SIG-M5 (cell line): Measurements from ENCODE around the gene CD55.

ENCODE experiments used
- DNase-seq: peaks from one replicate; lab custom pipeline; 2025; lab: John Stamatoyannopoulos, UW

Gene CD55

GRCh38 chr1:207362962-207363860, 41.7 kb downstream of the CD55 start:
- no peak for DNase-seq

GRCh38 chr1:207363871-207364270, 42.4 kb downstream of the CD55 start:
- DNase-seq = no peak

- DNase-seq = no peak
Observed at GRCh38 chr1:207364614-207365013, 43.1 kb downstream of the CD55 start.

DNA sequence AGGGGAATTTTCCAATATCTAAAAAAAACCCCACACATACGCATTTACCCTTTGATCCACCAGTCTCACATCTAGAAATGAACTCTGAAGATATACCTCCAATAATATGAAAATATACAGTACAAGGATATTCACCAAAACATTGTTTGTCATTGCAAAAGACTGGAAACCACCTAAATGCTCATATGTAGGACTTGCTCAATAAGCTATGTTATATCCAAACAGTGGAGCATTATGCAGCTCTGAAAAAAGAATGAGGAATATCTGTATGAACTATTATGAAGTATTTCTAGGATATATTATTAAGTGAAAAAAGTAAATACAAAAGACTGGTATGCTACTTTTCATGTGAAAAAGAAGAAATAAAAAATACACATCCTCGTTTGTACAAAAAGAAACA, 43.6 kb downstream of the CD55 start:
- DNase-seq = no peak

GRCh38 chr1:207366022-207366421, 44.5 kb downstream of the CD55 start:
- DNase-seq = no peak

GRCh38 chr1:207388721-207389120, 67.2 kb downstream of the CD55 start:
- DNase-seq = no peak

DNA sequence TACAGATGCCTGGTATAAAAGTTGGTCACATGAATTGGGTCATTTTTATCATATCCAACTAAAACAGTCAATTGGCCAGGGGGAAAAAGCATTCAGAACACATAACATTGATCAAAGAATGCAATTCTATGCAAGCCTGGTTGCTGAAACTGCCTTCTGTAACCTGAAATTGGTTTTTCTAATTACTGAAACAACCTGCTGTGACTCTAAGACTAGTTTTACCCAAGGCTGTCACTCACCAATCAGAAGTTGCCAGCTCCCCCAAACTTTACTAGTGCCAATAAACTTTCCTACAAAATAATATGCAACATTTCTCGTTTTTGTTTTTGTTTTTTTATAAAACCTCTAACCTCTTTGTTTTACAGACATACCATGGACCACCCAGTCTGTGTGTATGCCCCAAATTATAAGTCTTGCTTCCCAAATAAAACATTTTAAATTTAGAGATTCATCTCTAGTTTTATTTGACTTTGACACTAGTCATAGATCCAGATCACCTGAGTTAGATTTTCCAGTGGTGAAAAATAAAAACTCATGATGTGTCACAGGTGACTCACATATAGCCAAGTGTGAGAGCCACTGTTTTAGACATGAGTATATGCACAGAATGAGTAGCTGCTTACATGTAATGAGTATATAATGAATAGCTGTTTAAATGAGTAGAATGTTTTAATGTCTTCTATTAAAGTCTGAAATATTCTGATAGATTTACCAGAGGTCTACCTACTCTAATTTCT, 68.4 kb downstream of the CD55 start:
- DNase-seq = no peak

DNA sequence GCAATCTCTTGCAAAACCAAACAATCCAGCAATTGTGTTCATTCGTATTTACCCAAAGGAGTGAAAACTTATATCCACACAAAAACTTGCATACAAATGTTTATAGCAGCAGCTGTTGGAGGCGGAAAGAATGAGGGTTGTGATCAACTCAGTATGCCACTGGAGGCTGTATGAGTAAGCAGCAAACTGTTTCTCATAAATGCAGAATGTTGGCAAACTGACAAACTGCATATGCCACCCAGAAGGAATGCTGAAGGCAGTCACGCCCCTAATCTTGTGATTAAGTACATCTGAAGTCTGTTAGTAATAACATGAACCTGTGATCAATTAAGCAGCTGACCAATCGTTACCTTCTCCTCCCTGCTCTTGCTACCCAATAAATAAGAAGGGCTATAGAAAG, 72.1 kb downstream of the CD55 start:
- DNase-seq = no peak

DNA sequence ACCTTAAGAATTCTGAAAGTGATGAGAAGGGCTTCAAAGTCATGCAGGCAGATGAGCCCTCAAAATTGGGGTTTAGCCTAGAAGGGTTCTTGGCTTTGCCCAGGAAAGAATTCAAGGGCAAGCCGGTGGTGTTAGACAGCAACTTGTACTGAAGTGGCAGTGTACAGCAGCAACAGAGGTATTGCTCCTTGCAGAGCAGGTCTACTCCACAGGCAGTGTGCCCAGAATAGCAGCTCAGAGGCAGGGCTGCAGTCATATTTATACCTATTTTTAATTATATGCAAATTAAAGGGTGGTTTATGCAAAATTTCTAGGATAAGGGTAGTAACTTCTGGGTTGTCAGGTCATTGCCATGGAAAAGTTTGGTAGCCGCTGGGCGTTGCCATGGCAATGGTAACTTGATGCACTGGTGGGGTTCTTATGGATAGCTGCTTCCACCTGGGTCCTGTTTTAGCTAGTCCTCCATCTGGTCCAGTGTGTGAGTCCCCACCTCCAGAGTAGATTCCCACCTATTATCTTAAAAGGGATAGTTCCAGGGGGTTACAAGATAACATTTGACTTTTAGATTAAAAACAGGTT, 74.8 kb downstream of the CD55 start:
- no peak for DNase-seq

DNA sequence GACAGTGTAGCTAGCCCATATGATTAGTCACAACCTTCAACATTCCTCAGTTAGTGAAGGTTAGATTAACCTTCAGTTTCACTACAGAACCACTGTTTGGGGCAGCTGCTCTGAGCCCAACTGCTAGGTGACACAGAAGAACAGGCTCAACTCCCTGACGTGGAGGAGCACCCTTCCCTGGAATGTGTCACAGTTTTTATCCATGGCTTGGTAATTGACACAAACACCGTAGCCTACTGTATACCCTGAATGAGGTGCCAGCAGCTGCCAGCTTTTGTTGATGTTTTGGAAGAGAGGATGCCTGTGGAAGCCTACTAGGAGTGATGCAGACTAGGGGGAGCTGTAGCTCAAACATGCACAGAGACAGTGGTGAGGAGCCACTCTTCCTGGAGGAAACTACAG, 76.0 kb downstream of the CD55 start:
- no peak for DNase-seq

- DNase-seq = no peak
Observed at GRCh38 chr1:207398986-207399385, 77.5 kb downstream of the CD55 start.

DNA sequence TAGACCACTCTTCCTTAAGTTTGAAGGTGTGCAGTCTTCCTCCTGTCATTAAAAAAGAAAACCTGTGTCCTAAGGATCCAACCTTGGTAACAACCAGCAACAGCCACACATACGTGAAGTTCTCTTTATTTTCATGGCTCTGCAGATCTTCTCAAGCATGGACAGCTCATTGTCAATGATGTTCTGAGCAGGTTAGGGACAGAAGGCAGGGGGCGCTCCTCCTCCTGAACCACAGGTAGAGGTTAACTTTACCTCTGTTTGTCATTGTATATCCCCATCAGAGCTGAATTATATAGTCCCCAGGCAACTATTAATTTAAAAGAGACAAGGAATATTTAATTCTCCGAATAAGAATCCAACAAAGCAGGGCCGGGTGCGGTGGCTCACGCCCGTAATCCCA, 80.1 kb downstream of the CD55 start:
- DNase-seq = no peak

GRCh38 chr1:207402744-207403143, 81.3 kb downstream of the CD55 start:
- no peak for DNase-seq

DNA sequence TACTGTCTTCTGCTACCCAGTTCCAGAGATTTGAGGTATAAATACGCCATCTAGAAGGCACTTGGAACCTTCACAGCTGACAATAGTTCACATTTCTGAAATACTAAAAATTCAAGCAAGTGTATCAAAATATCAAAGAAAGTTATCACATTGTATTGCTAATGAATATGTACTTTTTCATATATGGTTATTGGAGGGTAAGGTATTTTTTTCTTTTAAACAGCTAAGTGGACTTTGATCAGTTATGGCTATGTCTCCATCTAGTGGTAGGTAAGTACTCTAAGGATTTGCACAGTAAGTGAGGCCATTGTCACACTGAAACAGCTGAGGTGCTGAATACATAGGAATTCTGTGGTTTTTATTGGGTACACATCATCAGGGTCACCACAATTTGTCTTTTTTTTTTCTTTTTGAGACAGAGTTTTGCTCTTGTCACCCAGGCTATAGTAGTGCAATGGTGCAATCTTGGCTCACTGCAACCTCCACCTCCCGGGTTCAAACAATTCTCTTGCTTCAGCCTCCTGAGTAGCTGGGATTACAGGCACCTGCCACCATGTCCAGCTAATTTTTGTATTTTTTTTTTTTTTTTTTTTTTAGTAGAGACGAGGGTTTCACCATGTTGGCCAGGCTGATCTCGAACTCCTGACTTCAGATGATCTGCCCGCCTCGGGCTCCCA, 83.5 kb downstream of the CD55 start:
- DNase-seq = peak; percentile 17

DNA sequence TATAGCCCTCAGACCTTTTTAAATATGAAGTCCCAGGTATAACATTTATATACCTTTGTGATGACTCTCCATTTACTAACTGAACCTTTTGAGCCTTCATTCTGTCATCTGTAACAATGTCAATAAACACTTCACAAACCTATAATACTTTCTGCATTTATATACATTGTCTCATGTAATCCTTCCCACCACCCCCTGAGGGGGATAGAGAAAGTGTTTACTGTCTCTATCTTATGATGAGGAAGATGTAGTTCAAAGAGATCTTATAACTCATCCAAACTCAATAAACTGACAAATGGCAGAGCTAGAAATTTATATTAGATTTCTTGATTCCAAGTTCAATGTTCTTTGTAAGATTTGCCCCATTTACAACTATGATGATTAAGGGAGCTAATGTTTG, 84.3 kb downstream of the CD55 start:
- no peak for DNase-seq

DNA sequence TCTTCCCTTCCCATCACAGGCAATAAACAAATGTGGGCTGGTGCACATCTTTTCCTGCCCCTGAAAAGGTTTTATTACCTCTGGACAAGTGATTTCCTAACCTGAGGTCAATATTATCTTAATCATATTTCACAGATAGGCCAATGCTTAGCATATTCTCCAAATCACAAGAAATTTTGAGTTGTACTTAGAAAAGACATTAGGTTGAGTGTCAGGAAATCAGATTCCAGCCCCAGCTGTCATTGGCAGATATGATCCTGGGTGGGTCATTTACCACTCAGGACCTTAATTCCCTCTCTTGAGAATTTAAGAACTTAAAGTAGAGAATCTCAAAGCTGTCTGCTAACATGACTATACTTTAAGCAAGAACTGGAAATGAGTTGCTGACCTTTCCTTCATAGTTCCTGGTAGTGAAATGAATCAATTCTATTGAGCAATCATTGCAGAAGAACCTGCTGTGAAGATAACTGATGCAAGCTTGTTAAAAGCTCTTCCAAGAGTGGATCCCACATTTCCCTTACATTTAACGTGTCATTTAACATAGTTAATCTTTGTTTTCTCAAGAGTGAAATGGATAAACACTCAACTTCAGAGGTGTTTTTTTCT, 86.3 kb downstream of the CD55 start:
- no peak for DNase-seq
